ENCODE measurements around the gene SPEM3.

Gene SPEM3

DNA sequence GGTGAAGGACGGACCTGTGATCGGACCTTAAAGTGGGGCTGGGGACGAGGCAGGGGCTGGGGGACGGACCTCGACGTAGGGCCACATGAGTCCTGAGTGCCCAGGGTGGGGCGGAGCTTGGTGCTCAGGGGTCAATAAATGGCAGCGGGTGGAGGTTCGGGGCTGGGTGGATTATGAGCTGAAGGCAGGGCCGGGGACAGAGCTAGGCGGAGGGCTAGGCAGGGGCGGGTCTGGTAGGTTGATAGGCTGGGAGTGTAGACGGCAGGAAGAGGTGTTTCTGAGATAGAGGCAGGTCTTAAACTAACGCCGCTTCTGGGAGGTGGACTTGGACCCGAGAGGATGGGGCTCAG is 16.9 kb downstream of the SPEM3 start:
- no peak overlapping the region for H3K4me3 ChIP-seq (ENCODE audit: low read depth, low read length)
- DNase-seq (ENCODE audit: low read depth): no peak
- no peak for TF ChIP-seq CTCF (IDR thresholded peaks at IDR 0.05; ENCODE audit: control insufficient read depth, extremely low read depth, insufficient read depth)

DNA sequence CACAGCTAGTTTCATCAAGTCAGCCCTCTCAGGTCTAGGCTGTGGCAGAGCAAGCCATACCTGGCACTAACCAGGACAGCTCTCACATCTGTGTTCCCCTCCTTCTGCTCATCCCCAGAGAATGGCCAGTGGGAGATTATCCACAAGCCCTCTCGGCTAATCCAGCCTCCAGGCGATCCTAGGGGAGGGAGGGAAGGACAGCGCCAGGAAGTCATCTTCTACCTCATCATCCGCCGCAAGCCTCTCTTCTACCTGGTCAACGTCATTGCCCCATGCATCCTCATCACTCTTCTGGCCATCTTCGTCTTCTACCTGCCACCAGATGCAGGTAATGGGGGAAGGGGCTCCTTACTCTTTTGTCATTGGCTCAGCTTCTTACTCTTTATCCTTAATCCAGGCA is 19.8 kb downstream of the SPEM3 start:
- no peak overlapping the region for H3K4me3 ChIP-seq (ENCODE audit: low read depth, low read length)
- DNase-seq (ENCODE audit: low read depth): no peak
- TF ChIP-seq CTCF (IDR thresholded peaks at IDR 0.05; ENCODE audit: control insufficient read depth, extremely low read depth, insufficient read depth): no peak

- H3K4me3 ChIP-seq (ENCODE audit: low read depth, low read length): no peak overlapping the region
- no peak for TF ChIP-seq CTCF (IDR thresholded peaks at IDR 0.05; ENCODE audit: control insufficient read depth, extremely low read depth, insufficient read depth)
- no peak for DNase-seq (ENCODE audit: low read depth)
Observed at GRCh38 chr17:7459961-7460545, 31.4 kb downstream of the SPEM3 start.

DNA sequence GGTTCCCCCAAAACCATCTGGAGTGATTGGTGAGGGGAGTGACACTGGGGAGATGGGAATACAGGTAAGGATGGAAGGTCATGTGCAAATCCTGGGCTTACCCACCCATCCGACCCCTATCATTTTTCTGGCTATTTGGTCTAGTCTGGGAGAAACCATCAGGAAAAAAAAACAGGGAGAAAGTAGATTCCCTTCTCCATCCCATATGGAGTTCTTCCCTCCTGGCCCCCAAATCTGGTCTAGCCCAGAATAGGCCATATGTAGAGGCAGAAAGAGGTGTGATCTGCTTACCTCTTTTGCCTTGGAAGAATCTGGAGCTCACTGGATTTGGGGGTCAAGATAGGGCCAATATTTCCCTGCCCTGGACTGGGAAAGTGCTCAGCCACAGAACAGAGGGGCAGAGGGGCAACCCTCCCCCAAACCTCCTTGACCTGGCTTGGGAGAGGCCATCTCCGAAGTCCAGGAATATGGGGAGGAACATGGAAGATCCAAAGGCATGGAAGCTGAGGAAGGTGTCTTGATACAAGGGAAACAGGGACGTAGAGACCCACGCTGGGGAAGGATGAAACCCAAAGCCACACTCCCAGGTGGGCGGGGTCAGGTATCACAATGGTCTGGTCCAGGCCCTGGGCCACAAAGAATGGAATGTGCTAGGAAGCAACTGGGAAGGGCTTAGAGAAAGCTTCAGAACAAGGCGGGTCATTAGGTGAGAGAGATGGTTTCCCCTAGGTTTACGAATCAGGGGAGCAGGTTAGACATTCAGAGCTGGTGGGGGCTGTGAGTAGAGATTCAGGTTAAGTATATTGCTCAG is 32.4 kb downstream of the SPEM3 start:
- DNase-seq (ENCODE audit: low read depth): no peak
- no peak for TF ChIP-seq CTCF (IDR thresholded peaks at IDR 0.05; ENCODE audit: control insufficient read depth, extremely low read depth, insufficient read depth)
- no peak overlapping the region for H3K4me3 ChIP-seq (ENCODE audit: low read depth, low read length)

DNA sequence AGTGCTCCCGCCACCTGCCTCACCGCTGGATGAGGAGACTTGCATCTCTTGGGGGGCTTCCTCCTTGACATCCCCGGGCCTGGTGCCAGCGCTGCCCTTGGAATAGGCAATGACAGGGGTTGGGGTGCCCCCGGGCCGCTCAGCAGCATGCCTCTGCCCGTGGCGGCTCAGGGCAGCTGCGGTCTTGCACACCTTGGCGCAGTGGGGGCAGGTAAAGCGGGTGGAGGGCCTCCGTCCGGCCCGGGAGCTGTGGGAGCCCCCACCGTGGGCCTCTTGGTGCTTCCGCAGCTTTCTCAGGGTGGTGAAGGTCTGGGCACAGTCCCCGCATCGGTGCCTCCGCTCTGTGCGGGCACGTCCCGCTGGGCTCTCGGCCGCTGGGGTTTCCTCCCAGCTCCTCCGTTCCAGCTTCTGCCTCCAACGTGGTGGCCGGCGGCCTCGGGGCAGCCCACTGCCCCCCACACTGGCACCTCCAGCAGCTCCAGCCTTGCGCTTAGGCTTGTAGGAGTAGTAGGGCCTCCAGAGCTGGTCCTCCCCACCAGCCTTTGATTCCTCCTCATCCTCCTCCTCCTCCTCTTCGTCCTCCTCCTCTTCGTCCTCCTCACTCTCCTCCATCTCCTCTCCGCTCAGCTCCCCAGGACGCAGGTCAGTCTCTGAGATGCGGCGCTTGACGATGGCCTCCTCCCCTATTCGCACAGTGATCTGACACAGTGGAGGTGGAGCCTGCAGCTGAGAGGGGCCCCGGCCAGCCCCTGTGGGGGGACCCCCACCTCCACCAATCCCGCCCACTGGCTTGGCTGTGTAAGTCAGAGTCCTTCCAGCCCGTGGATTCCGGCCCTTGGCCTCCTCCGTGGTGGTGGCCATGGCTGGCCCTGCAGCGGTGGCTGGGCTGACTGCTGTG is 34.1 kb downstream of the SPEM3 start:
- no peak overlapping the region for H3K4me3 ChIP-seq (ENCODE audit: low read depth, low read length)
- no peak for TF ChIP-seq CTCF (IDR thresholded peaks at IDR 0.05; ENCODE audit: control insufficient read depth, extremely low read depth, insufficient read depth)
- DNase-seq (ENCODE audit: low read depth): no peak

DNA sequence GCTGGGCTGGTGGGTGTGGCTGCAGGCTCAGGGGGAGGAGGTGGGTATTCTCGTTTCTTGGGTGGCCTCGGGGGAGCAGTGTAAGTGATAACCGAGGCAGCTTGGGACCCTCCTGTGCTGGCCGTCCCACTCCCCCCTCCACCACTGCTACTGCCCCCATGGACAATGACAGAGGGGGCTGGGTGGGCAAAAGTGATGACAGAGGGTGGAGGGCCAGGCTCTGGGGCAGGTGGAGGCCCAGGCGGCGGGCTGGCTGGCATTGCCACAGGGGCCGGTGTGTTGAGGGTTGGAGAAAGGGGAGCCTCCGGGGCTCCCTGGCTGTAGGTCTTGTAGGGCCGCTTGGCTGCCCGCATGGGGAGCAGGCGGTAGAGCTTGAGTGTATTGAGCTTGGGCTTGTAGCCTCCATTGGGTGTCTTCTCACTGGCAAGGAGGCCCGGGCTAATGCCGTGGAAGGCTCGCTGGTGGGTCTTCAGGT is 34.8 kb downstream of the SPEM3 start:
- DNase-seq (ENCODE audit: low read depth): no peak
- H3K4me3 ChIP-seq (ENCODE audit: low read depth, low read length): no peak overlapping the region
- no peak for TF ChIP-seq CTCF (IDR thresholded peaks at IDR 0.05; ENCODE audit: control insufficient read depth, extremely low read depth, insufficient read depth)

Data from LNCaP clone FGC (cell line).